BLaER1 treated with 17β-estradiol and CSF1 and Interleukin-3, amounts not matched to agents 10 nM and 100 nM (cell line): ENCODE measurements around the gene FSTL4.

Experiments used
- H3K27ac ChIP-seq, 11 experiments: shearing (Covaris generic); formaldehyde crosslinking; 2 replicates each; pipeline ENCODE4 v1.8.1; 2022
- H3K27me3 ChIP-seq, 11 experiments: shearing (Covaris generic); formaldehyde crosslinking; 2 replicates each; pipeline ENCODE4 v1.8.1; 2022
- H3K36me3 ChIP-seq, 11 experiments: shearing (Covaris generic); formaldehyde crosslinking; 2 replicates each; pipeline ENCODE4 v1.8.1; 2022
- H3K4me1 ChIP-seq, 10 experiments: shearing (Covaris generic); formaldehyde crosslinking; 2 replicates each; pipeline ENCODE4 v1.8.1; 2022
- H3K4me2 ChIP-seq, 11 experiments: shearing (Covaris generic); formaldehyde crosslinking; 2 replicates each; pipeline ENCODE4 v1.8.1; 2022
- H3K4me3 ChIP-seq, 10 experiments: shearing (Covaris generic); formaldehyde crosslinking; 2 replicates each; pipeline ENCODE4 v1.8.1; 2022
- H3K9ac ChIP-seq, 11 experiments: shearing (Covaris generic); formaldehyde crosslinking; 2 replicates each; pipeline ENCODE4 v1.8.1; 2022
- H3K9me3 ChIP-seq, 11 experiments: shearing (Covaris generic); formaldehyde crosslinking; replicated peaks in 1 of 11; 2 replicates each; pipeline ENCODE4 v1.8.1; 2022
- H4K20me1 ChIP-seq, 11 experiments: shearing (Covaris generic); formaldehyde crosslinking; 2 replicates each; pipeline ENCODE4 v1.8.1; 2022
- Cebpa-rat ChIP-seq, 11 experiments: shearing (Covaris generic); IDR thresholded peaks; 2 replicates each; pipeline ENCODE4 v1.8.1; 2022

FSTL4 gene

GRCh38 chr5:133612249-133612860, at the start of gene FSTL4:
FSTL4 (minus strand) TSS chr5:133612541.
- H3K36me3 ChIP-seq = no peaks in the 10 kb centered on the region
- H3K27me3 ChIP-seq = peaks cover 63 to 82% (median 75%) of the 10 kb centered on the region in 11 experiments
- H3K4me3 ChIP-seq = peak within 1 kb of the TSS; percentile 48 to 70 (median 60)
- H3K4me1 ChIP-seq = peaks cover 15 to 23% (median 19%) of the 10 kb centered on the region in 10 experiments
- peak within 1 kb of the TSS in 3 of 11 experiments; percentile 0 to 28 (median 10); a peak in 3 of 22 replicates for H3K9ac ChIP-seq
- H4K20me1 ChIP-seq = peaks cover 0 to 32% (median 19%) of the 10 kb centered on the region in 11 experiments; a peak in 15 of 22 replicates
- peak within 1 kb of the TSS; percentile 79 to 99 (median 95) for H3K4me2 ChIP-seq
- TF ChIP-seq Cebpa-rat (IDR thresholded peaks at IDR 0.05) = no peak
- no peaks in the 10 kb centered on the region for H3K9me3 ChIP-seq
- H3K27ac ChIP-seq = no peak within 1 kb of the TSS

DNA sequence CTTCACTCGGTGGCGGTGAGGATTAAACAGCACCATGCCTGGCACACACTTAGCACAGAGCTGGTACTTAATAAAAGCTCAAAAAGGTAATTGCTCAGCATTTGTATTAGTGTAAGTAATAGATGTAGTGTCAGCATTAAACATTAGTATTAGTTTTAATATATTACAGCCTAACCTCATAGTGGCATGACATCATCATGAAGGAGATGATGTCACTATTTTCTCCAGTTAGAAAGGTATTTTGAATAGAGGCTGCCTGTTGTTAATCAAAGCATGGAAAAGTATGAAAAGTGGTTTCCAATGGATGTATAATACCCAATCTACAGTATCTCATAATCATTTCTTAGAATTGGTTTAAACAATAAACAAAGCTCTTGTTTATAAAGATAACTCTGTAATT, 49.0 kb upstream of the FSTL4 start:
- no peak for TF ChIP-seq Cebpa-rat (IDR thresholded peaks at IDR 0.05)
- H3K9me3 ChIP-seq = no peaks in the 10 kb centered on the region
- H3K27me3 ChIP-seq = no peaks in the 10 kb centered on the region
- no peak overlapping the region for H3K9ac ChIP-seq
- H3K4me1 ChIP-seq = peaks cover 0 to 11% (median 0%) of the 10 kb centered on the region in 10 experiments; a peak in 6 of 20 replicates
- H4K20me1 ChIP-seq = no peaks in the 10 kb centered on the region
- no peak overlapping the region for H3K4me3 ChIP-seq
- no peak overlapping the region for H3K27ac ChIP-seq
- H3K36me3 ChIP-seq = no peaks in the 10 kb centered on the region
- H3K4me2 ChIP-seq = no peak overlapping the region

GRCh38 chr5:133658327-133658726, 46.0 kb upstream of the FSTL4 start:
- TF ChIP-seq Cebpa-rat (IDR thresholded peaks at IDR 0.05) = no peak
- Histone ChIP-seq H3K4me2 (peak overlapping the region in 2 of 11 experiments; percentile 22 to 52; a peak in 3 of 22 replicates), H3K4me3 (no peak overlapping the region)

DNA sequence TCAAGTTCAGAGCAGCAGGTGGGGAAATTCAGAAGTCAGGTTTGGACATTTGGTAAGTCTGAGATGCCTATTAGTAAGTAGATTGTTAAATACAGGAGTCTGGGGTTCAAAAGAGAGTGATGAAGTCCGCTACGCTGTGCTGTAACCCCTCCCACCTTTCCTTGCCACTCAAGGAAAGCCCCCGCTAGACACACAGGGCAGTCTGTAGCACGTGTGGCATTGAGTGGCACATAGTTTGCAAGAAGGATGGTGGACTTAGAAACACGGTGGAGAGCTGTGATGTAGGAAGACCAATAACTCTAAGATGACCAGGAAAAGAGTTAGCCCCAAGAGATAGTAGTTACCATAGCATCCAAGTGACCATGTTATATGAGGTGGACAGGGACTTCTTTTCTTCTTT, 44.7 kb upstream of the FSTL4 start:
- Histone ChIP-seq H3K9ac (no peak overlapping the region), H3K4me1 (peaks cover 11 to 22% (median 18%) of the 10 kb centered on the region in 10 experiments), H4K20me1 (no peaks in the 10 kb centered on the region), H3K9me3 (no peaks in the 10 kb centered on the region), H3K27me3 (no peaks in the 10 kb centered on the region), H3K36me3 (no peaks in the 10 kb centered on the region), H3K4me2 (no peak overlapping the region), H3K27ac (no peak overlapping the region), H3K4me3 (no peak overlapping the region)
- no peak for TF ChIP-seq Cebpa-rat (IDR thresholded peaks at IDR 0.05)

More at GRCh38 chr5:133658327-133658726, 46.0 kb upstream of the FSTL4 start:
- Histone ChIP-seq H4K20me1 (no peaks in the 10 kb centered on the region), H3K4me1 (peaks cover 6 to 15% (median 10%) of the 10 kb centered on the region in 10 experiments), H3K36me3 (no peaks in the 10 kb centered on the region), H3K27me3 (no peaks in the 10 kb centered on the region), H3K9ac (no peak overlapping the region), H3K27ac (no peak overlapping the region), H3K9me3 (no peaks in the 10 kb centered on the region)

- peaks cover 11 to 22% (median 18%) of the 10 kb centered on the region in 10 experiments for H3K4me1 ChIP-seq
- no peaks in the 10 kb centered on the region for H4K20me1 ChIP-seq
- no peaks in the 10 kb centered on the region for H3K9me3 ChIP-seq
- no peak overlapping the region for H3K9ac ChIP-seq
- TF ChIP-seq Cebpa-rat (IDR thresholded peaks at IDR 0.05) = no peak
- no peaks in the 10 kb centered on the region for H3K27me3 ChIP-seq
- no peak overlapping the region for H3K27ac ChIP-seq
- H3K36me3 ChIP-seq = no peaks in the 10 kb centered on the region
- H3K4me2 ChIP-seq = no peak overlapping the region
- H3K4me3 ChIP-seq = no peak overlapping the region
Observed at GRCh38 chr5:133655966-133656365, 43.6 kb upstream of the FSTL4 start.

DNA sequence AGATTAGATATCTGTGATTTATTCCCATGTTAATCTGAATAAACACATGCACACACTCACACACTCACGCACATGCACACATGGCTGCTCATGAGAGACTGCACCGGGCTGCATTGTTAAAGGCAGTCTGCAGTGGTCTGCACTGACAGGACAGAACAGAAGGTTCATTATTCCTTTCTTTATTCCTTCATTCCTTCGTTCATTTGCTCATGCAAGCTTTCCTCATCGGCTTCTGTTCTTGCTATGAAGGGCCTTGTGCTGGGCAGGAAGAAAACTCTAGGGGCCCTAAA, 41.4 kb upstream of the FSTL4 start:
- Histone ChIP-seq H4K20me1 (no peaks in the 10 kb centered on the region), H3K27me3 (no peaks in the 10 kb centered on the region), H3K27ac (no peak overlapping the region), H3K4me1 (peaks cover 8 to 22% (median 17%) of the 10 kb centered on the region in 10 experiments), H3K9me3 (0 out of 22 replicates have a peak, but pooled peaks cover 0 to 6% (median 0%) of the 10 kb centered on the region in 11 experiments), H3K36me3 (no peaks in the 10 kb centered on the region), H3K9ac (no peak overlapping the region), H3K4me3 (no peak overlapping the region), H3K4me2 (peak overlapping the region in 9 of 11 experiments; percentile 19 to 70 (median 54); a peak in 16 of 22 replicates)
- no peak for TF ChIP-seq Cebpa-rat (IDR thresholded peaks at IDR 0.05)

GRCh38 chr5:133652951-133653759, 40.8 kb upstream of the FSTL4 start:
- no peaks in the 10 kb centered on the region for H3K27me3 ChIP-seq
- no peaks in the 10 kb centered on the region for H3K36me3 ChIP-seq
- 0 out of 22 replicates have a peak, but pooled peaks cover 0 to 6% (median 0%) of the 10 kb centered on the region in 11 experiments for H3K9me3 ChIP-seq
- peaks cover 2 to 22% (median 16%) of the 10 kb centered on the region in 10 experiments for H3K4me1 ChIP-seq
- H4K20me1 ChIP-seq = no peaks in the 10 kb centered on the region
- H3K9ac ChIP-seq = no peak overlapping the region
- no peak for TF ChIP-seq Cebpa-rat (IDR thresholded peaks at IDR 0.05)
- H3K4me2 ChIP-seq = peak overlapping the region in 9 of 11 experiments; percentile 19 to 70 (median 54); a peak in 17 of 22 replicates
- no peak overlapping the region for H3K27ac ChIP-seq
- no peak overlapping the region for H3K4me3 ChIP-seq

DNA sequence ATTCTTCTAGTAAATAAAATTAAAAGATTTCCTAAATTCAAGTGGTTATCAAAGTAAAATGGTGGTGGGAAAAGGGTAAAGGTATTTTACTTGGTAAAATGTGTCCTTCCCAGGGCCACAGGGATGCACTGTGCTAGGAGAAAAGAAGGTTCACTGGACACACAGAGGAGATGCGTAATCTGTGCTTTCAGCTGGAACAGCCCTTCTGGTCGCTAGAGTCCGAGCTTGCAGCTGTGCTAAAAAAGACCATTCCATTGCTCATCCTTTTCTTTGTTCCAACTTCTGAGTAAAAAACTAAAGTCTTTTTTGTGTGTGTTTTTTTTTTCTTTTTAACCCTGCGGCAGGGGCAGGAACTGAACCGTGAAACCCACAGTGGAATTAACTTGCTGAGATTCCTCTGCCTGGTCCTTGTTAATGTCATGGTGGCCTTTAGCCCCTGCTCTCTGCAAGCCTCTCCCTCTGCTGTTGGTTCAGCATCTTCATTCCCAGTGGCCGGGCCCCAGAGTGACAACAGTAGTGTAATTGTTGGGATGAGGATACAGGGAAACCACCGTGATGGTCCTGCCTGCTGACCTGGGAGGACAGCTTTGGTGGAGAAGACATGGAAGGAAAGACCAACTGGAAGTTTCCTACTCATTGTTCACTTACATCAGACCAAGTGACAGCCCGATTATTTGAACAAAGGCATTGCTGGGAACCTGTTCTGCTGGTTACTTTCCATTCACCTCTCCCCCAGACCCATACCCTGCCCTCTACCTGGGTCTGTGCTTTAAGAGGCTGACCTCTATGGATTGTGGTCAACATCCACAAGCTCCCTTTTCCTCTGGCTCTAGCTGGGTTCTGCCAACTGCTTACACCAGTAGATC, 31.9 kb upstream of the FSTL4 start:
- no peak for TF ChIP-seq Cebpa-rat (IDR thresholded peaks at IDR 0.05)
- peak overlapping the region in 9 of 11 experiments; percentile 4 to 68 (median 41); a peak in 17 of 22 replicates for H3K4me2 ChIP-seq

More for the DNA sequence above, 31.9 kb upstream of the FSTL4 start:
- no peaks in the 10 kb centered on the region for H3K27me3 ChIP-seq
- H3K9ac ChIP-seq = no peak overlapping the region
- no peak overlapping the region for H3K27ac ChIP-seq
- H3K4me1 ChIP-seq = peaks cover 0 to 19% (median 17%) of the 10 kb centered on the region in 10 experiments; a peak in 17 of 20 replicates
- no peak overlapping the region for H3K4me3 ChIP-seq
- no peaks in the 10 kb centered on the region for H3K9me3 ChIP-seq
- no peaks in the 10 kb centered on the region for H4K20me1 ChIP-seq
- no peaks in the 10 kb centered on the region for H3K36me3 ChIP-seq
